Brain microvascular endothelial cell (primary cell): ENCODE results near the gene DYDC2.

Experiments
- DNase-seq: peaks from one replicate; pipeline ENCODE4 v3.0.0-alpha.2; 2020
- H3K27ac ChIP-seq: fragments of 250-450 bp; sonication (Bioruptor Pico); 2 replicates; pipeline ENCODE4 v1.5.1; 2020; ENCODE audit warnings: mild to moderate bottlenecking, moderate library complexity
- H3K27me3 ChIP-seq: fragments of 250-450 bp; sonication (Bioruptor Pico); replicated peaks from 2 replicates; pipeline ENCODE4 v1.5.1; 2020; ENCODE audit warnings: mild to moderate bottlenecking
- H3K36me3 ChIP-seq: fragments of 250-450 bp; sonication (Bioruptor Pico); replicated peaks from 2 replicates; pipeline ENCODE4 v1.5.1; 2020; ENCODE audit warnings: mild to moderate bottlenecking
- H3K4me3 ChIP-seq: 2 replicates; pipeline ENCODE4 v1.5.1; 2011; ENCODE audit warnings: low read depth, mild to moderate bottlenecking, control low read depth, low read length, moderate library complexity
- in situ Hi-C: cut with HindIII; loops from 2 replicates; pipeline ENCODE4 v1.10.0; 2017; ENCODE audit warnings: low sequenced_read_pairs, low pct_ligation_motif_present
- TF ChIP-seq, protein P1 (sequence below): IDR thresholded peaks from 2 replicates; pipeline ENCODE4 v1.5.1; 2011; ENCODE audit warnings: low read depth, mild to moderate bottlenecking, moderate library complexity, low read length, control low read depth, inconsistent platforms; ENCODE audit errors: missing control alignments

Gene DYDC2

DNA sequence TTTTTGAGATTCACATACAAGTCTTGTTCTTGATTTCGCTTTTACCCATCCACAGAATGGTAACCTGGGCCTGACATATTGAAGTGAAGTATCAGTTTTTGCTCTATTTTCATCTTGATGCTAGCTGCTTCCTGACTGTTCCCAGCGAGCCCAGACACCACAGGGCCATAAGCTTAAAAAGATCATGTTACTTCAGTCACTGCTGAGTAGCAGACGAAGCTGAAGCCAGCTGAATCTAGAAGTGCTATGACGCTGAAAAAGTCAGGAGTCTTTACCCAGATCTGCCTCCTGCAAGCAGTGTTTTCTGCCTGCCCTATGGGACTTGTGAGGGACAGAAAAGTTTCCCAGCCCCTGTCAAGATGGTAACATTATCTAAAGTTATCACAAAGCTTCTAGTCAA lies 49.0 kb downstream of the DYDC2 start:
- Histone ChIP-seq H3K27ac (no peak overlapping the region), H3K27me3 (peaks cover 2% of the 10 kb centered on the region), H3K36me3 (no peaks in the 10 kb centered on the region), H3K4me3 (no peak overlapping the region)
- in situ Hi-C loops, result no loop called here
- peak; percentile 40 for DNase-seq
- TF ChIP-seq, protein P1, sequence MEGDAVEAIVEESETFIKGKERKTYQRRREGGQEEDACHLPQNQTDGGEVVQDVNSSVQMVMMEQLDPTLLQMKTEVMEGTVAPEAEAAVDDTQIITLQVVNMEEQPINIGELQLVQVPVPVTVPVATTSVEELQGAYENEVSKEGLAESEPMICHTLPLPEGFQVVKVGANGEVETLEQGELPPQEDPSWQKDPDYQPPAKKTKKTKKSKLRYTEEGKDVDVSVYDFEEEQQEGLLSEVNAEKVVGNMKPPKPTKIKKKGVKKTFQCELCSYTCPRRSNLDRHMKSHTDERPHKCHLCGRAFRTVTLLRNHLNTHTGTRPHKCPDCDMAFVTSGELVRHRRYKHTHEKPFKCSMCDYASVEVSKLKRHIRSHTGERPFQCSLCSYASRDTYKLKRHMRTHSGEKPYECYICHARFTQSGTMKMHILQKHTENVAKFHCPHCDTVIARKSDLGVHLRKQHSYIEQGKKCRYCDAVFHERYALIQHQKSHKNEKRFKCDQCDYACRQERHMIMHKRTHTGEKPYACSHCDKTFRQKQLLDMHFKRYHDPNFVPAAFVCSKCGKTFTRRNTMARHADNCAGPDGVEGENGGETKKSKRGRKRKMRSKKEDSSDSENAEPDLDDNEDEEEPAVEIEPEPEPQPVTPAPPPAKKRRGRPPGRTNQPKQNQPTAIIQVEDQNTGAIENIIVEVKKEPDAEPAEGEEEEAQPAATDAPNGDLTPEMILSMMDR, result no peak

DNA sequence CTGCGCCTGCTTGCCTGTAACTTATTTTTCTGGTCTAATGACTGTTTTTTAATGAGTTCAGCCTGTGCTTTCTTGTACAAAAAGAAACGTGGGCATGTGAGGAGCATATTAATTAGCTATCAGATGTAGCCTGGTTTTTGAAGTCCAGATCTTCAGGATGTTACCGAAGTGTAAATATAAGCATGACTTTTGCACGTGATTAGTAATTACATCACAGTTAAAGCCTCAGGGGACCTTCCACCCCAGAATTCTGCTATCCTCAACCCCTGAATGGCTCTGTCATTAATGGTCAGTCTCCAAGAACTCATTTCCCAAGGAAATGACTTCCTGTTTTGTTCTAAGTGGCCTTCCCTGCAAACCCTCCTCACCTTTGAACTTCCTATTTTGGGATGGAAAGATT lies 49.6 kb downstream of the DYDC2 start:
- Histone ChIP-seq H3K27ac (no peak overlapping the region), H3K4me3 (no peak overlapping the region), H3K27me3 (peaks cover 2% of the 10 kb centered on the region), H3K36me3 (no peaks in the 10 kb centered on the region)
- TF ChIP-seq, protein P1, result no peak
- in situ Hi-C loops, result no loop called here
- no peak for DNase-seq

DNA sequence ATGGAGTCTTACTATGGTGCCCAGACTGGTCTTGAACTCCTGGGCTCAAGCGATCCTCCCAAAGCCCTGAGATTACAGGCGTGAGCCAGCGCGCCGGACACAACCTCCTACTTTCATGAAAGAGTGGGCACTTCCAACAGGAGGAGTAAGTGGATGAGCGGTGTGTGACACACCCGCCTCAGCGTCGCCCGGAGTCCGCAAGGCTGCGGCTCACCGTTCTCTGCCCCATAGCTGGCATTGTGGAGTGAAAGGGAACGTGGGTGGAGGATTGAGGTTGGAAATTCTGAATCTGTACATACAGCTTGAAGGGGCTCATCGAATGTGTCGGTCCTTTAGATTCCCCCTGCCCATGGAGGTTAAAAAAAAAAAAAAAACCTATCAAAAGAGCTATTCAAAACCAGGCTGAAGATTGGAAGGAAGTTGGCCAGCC lies 51.2 kb downstream of the DYDC2 start:
- TF ChIP-seq, protein P1, result no peak
- no peaks in the 10 kb centered on the region for H3K36me3 ChIP-seq
- in situ Hi-C loops, result no loop called here
- no peak overlapping the region for H3K27ac ChIP-seq
- peaks cover 2% of the 10 kb centered on the region for H3K27me3 ChIP-seq
- H3K4me3 ChIP-seq, result peak overlapping the region; percentile 69
- DNase-seq, result no peak

- peak; percentile 21 for DNase-seq
- in situ Hi-C loops, result no loop called here
- Histone ChIP-seq H3K27me3 (peaks cover 2% of the 10 kb centered on the region), H3K27ac (no peak within 1 kb of the TSS), H3K36me3 (no peaks in the 10 kb centered on the region), H3K4me3 (peak within 1 kb of the TSS; percentile 69)
- TF ChIP-seq, protein P1, result no peak
These were observed 51.9 kb downstream of the DYDC2 start, which contains the start of gene PRXL2A for GRCh38 chr10:80408242-80409101. PRXL2A (plus strand) TSS chr10:80408551; CDS start chr10:80420468, 11,917 bp downstream.

DNA sequence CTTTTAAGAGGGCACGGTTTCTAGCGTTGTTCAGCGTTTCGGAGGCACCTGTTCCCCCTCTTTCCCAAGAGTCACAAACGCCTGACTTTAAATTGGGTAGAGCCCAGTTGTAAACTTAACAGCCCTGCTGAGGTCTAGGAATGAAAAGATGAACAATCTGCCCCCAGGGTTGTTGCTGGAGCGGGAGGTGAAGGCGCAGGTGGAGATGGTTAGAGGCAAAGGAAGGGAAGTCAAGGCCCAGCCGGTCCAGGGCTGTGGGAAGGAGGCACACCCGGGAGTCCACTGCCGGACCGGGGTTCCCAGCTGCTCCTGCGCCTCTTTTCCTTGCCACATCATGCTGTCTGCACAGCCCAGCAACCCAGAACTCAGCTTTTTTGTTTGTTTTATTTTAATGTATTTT lies 52.5 kb downstream of the DYDC2 start:
- Histone ChIP-seq H3K27ac (no peak overlapping the region), H3K27me3 (peaks cover 2% of the 10 kb centered on the region), H3K36me3 (no peaks in the 10 kb centered on the region), H3K4me3 (peak overlapping the region; percentile 69)
- TF ChIP-seq, protein P1, result no peak
- no peak for DNase-seq
- in situ Hi-C loops, result no loop called here
